ENCODE measurements around the gene PTER. TPM values are rescaled to one million over a fixed set of nuclear protein-coding genes. Genes with fewer than 3 reads are reported as not detected.
A peak's percentile ranks its signal among the peaks of the same experiment; 100 is the strongest.

PTER gene
- total and polyA plus RNA-seq, 2 experiments from 2014 or later: 3.3 to 5.3 TPM

- Histone ChIP-seq H3K27me3 (no peaks in the 10 kb centered on the region), H3K4me3 (no peak overlapping the region), H3K36me3 (no peaks in the 10 kb centered on the region), H3K4me1 (ENCODE audit: low read depth) (peaks cover 9% of the 10 kb centered on the region), H3K27ac (no peak overlapping the region), H3K9me3 (ENCODE audit: low read depth) (no peaks in the 10 kb centered on the region)
- no peak for DNase-seq (ENCODE audit: low read depth in 1 of 2, low spot score in 1 of 2)
- no peak for TF ChIP-seq CTCF (IDR thresholded peaks at IDR 0.05; ENCODE audit: low read depth, low read length)
These were observed 107.3 kb downstream of the PTER start for GRCh38 chr10:16544099-16544498.

DNA sequence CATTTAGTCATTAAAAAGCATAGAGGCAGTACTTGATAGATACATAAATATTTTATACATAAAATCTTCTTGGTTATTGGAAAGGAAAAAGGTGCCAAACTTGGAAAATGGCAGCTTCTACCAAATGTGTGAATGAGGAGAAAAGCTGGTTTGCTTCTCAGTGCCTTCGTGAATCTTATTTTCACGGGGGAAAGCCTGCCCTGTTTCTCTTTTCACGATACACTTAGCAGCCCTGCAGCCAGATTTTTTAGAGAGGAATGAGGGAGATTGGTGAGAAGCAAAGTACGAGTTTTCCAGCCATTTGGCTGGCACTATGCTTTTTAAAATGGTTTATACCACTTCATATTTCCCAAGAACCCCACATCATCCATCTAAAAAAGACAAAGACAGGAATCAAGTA lies 107.8 kb downstream of the PTER start:
- no peak for TF ChIP-seq CTCF (IDR thresholded peaks at IDR 0.05; ENCODE audit: low read depth, low read length)
- DNase-seq (ENCODE audit: low read depth in 1 of 2, low spot score in 1 of 2): no peak
- Histone ChIP-seq H3K9me3 (ENCODE audit: low read depth) (no peaks in the 10 kb centered on the region), H3K4me3 (no peak overlapping the region), H3K36me3 (no peaks in the 10 kb centered on the region), H3K4me1 (ENCODE audit: low read depth) (peaks cover 9% of the 10 kb centered on the region), H3K27me3 (no peaks in the 10 kb centered on the region), H3K27ac (no peak overlapping the region)

DNA sequence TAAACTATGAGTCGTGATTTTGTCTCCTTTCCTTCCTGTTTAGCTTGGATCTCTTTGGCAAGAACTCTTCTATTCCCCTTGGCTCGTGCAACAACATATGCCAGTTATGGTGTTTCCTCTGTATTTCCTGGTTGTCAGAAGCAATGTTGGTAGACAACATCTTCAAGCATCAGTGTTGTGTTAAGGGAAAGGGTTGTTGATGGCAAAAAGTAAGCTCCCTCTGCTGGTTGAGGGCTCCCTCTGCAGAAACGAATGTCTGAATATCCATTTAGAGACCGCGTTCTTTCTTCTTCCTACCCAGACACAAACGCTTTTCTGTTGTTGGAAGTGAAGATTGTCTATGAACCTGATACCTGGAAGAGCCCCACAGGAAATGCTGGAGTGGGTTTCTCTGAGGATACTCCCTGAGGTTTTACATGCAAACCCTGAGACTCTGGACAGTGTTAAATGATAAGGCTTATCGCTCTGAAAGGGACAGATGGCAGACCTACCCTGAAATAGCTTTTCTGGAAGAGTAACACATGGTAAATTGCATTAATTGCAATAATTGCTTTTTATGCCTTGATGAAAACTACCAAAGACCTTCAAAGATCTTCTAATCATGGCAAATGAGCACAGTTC lies 108.4 kb downstream of the PTER start:
- Histone ChIP-seq H3K4me3 (no peak overlapping the region), H3K36me3 (no peaks in the 10 kb centered on the region), H3K27me3 (no peaks in the 10 kb centered on the region), H3K27ac (no peak overlapping the region), H3K9me3 (ENCODE audit: low read depth) (no peaks in the 10 kb centered on the region), H3K4me1 (ENCODE audit: low read depth) (peaks cover 9% of the 10 kb centered on the region)
- peak; percentile 59 for DNase-seq (ENCODE audit: low read depth in 1 of 2, low spot score in 1 of 2)
- peak; percentile 79 for TF ChIP-seq CTCF (IDR thresholded peaks at IDR 0.05; ENCODE audit: low read depth, low read length)

DNA sequence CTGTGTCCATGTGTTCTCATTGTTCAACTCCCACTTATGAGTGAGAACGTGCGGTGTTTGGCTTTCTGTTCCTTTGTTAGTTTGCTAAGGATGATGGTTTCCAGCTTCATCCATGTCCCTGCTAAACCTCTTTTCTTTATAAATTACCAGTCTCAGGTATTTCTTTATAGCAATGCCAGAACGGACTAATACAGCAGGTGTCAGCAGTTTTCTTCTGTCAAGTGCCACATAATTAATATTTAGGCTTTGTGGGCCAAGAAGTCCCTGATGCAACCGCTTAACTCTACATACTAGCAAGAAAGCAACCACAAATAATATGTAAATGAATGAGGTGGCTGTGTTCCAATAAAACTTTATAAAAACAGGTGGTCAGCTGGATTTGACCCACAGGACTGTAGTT lies 111.2 kb downstream of the PTER start:
- H3K36me3 ChIP-seq: no peaks in the 10 kb centered on the region
- H3K4me1 ChIP-seq (ENCODE audit: low read depth): peaks cover 9% of the 10 kb centered on the region
- no peak overlapping the region for H3K27ac ChIP-seq
- no peak overlapping the region for H3K4me3 ChIP-seq
- TF ChIP-seq CTCF (IDR thresholded peaks at IDR 0.05; ENCODE audit: low read depth, low read length): no peak
- H3K27me3 ChIP-seq: no peaks in the 10 kb centered on the region
- no peak for DNase-seq (ENCODE audit: low read depth in 1 of 2, low spot score in 1 of 2)
- H3K9me3 ChIP-seq (ENCODE audit: low read depth): no peaks in the 10 kb centered on the region

GRCh38 chr10:16559236-16559773 lies 122.5 kb downstream of the PTER start:
- Histone ChIP-seq H3K27me3 (no peaks in the 10 kb centered on the region), H3K4me1 (ENCODE audit: low read depth) (peaks cover 3% of the 10 kb centered on the region), H3K36me3 (no peaks in the 10 kb centered on the region), H3K27ac (no peak overlapping the region), H3K4me3 (no peak overlapping the region), H3K9me3 (ENCODE audit: low read depth) (no peaks in the 10 kb centered on the region)
- no peak for TF ChIP-seq CTCF (IDR thresholded peaks at IDR 0.05; ENCODE audit: low read depth, low read length)
- no peak for DNase-seq (ENCODE audit: low read depth in 1 of 2, low spot score in 1 of 2)
